ENCODE results near the gene GPSM1. TPM values are rescaled to one million over a fixed set of nuclear protein-coding genes. Genes with fewer than 3 reads are reported as not detected.

The GPSM1 gene
- total RNA-seq, 1 donor from 2014 or later: 140 TPM

DNA sequence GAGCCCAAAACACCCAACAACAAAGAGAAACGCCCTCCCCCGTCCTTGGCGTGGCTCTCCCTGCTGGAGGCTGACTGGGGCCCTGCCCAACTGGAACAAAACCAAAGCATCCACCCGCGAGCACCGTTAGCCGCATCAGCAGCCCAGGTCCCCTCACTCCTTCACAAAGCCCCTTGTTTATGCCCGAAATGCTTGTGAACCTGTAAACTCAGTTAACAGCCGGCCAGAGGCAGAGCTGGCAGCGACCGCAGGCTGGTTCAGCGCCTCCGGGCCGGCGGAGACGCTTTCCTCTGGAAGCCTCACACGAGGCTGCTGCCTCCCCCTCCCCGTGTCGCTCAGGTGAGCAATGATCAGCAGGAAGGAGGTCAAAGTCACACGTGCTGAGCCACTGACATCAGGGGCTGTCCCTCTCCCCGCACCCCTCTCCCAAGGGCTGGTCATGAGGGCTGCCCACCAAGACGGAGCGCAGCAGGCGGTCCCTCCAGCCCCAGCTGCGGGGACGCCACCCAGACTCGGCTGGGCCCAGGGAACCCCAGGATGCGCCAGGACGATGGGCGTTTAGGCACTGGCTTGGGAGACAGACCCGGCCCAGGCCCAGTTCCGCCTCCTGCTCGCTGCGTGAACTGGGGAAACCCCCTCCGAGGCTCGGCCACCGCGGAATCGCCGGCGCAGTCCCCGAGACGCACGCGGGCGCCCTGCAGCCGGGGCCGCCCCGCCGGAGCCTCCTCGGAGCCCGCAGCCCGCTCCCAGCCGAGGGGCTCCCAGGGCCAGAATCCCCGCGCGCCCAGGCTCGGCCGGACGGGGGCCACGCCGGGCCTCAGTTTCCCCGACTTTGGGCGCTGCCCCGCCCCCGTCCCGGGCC lies 72.1 kb downstream of the GPSM1 start:
- H3K4me1 Mint-ChIP-seq (ENCODE audit: low read depth, unreplicated experiment): peaks cover 3% of the 10 kb centered on the region
- H3K36me3 Mint-ChIP-seq (ENCODE audit: unreplicated experiment): no peaks in the 10 kb centered on the region
- TF ChIP-seq, protein P1, sequence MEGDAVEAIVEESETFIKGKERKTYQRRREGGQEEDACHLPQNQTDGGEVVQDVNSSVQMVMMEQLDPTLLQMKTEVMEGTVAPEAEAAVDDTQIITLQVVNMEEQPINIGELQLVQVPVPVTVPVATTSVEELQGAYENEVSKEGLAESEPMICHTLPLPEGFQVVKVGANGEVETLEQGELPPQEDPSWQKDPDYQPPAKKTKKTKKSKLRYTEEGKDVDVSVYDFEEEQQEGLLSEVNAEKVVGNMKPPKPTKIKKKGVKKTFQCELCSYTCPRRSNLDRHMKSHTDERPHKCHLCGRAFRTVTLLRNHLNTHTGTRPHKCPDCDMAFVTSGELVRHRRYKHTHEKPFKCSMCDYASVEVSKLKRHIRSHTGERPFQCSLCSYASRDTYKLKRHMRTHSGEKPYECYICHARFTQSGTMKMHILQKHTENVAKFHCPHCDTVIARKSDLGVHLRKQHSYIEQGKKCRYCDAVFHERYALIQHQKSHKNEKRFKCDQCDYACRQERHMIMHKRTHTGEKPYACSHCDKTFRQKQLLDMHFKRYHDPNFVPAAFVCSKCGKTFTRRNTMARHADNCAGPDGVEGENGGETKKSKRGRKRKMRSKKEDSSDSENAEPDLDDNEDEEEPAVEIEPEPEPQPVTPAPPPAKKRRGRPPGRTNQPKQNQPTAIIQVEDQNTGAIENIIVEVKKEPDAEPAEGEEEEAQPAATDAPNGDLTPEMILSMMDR (IDR thresholded peaks at IDR 0.05; ENCODE audit: partially characterized antibody, unreplicated experiment): no peak
- peaks cover 10% of the 10 kb centered on the region for H3K27me3 Mint-ChIP-seq (ENCODE audit: unreplicated experiment)
- DNase-seq: no peak
- peak overlapping the region; percentile 91 for H3K4me3 Mint-ChIP-seq (ENCODE audit: unreplicated experiment)
- H3K9me3 Mint-ChIP-seq (ENCODE audit: unreplicated experiment): peaks cover 5% of the 10 kb centered on the region
- peak overlapping the region; percentile 83 for H3K27ac Mint-ChIP-seq (ENCODE audit: unreplicated experiment)

DNA sequence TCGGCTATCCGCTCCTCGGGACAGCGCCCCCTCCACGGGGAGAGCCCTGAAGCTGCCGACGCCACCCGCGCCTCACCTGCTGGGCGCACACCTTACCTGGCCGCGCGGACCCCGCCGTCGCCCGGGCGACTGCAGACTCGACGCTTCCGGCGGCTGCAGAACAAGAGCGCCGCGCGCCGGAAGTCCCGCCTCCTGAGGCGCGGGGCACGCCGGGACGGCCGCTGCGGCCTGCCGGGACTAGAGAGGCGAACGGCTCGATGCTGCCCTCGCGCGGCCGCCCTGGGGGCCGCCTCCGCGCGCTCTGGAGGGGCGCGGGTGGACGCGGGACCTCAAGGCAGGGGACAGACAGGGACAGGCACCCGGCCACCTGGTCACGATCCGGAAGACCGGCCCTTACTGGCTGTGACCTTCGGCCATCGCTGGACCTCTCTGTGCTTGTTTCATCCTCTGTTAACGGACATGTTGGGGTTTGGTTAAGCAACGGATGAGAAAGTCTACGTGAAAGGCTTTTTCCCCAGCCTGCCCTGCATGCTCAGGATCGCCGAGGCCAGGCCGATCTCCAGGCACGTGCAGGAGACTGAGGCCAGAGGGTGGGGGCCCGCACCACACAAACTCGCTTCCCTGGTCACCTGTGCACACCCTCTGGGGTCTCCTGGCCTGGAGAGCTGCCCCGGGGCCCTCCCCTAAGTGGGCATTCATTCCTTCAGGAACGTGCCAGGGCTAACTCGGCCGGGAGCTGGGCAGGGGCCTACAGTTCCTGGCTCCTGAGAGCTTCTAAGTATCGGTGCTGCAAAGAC lies 72.9 kb downstream of the GPSM1 start, which contains the start of gene SNAPC4:
Gene SNAPC4 (minus strand): TSS at position 133 of the 797 bp plus-strand sequence. CDS start 1,742 bp downstream, outside the sequence.
- Mint-ChIP-seq H3K27me3 (ENCODE audit: unreplicated experiment) (peaks cover 10% of the 10 kb centered on the region), H3K9me3 (ENCODE audit: unreplicated experiment) (peaks cover 5% of the 10 kb centered on the region), H3K4me1 (ENCODE audit: low read depth, unreplicated experiment) (peaks cover 3% of the 10 kb centered on the region), H3K36me3 (ENCODE audit: unreplicated experiment) (no peaks in the 10 kb centered on the region), H3K27ac (ENCODE audit: unreplicated experiment) (peak within 1 kb of the TSS; percentile 83), H3K4me3 (ENCODE audit: unreplicated experiment) (peak within 1 kb of the TSS; percentile 91)
- peak; percentile 92 for DNase-seq
- TF ChIP-seq, protein P1 (IDR thresholded peaks at IDR 0.05; ENCODE audit: partially characterized antibody, unreplicated experiment): peak; percentile 83

DNA sequence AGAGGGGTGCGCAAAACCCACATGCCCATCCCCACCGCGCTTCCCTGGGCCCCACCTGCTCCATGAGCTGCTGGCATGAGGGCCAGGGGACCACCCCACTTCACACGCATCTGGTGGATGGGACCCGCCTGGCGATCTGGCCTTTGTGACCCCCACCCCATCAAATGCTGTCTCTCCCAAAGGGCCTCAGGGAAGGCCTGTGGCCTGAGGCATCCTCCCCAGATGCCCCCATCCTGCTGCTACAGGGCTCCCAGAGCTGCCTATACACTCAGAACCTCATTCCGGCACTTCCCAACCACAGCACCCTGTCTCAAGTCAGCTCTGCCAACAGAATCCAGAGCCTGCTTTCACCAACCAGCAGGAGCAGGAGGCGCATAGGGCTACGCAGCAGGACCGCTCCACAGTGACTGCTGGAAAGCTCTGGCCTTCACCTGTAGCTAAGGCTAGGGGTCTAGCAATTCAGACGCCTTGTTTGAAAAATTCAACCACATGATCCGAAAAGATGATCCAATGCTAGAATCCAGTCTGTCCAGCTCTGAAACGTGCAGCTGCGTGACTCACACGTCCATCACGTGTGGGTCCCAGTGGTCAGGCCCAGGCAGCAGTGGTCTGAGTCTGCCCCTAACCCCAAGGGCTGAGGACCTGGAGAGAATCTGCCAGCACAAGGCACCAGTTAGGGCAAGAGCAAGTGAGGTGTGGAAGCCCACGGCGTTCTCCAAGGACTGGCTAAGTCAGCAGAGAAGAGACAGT lies 74.0 kb downstream of the GPSM1 start:
- peaks cover 3% of the 10 kb centered on the region for H3K4me1 Mint-ChIP-seq (ENCODE audit: low read depth, unreplicated experiment)
- H3K36me3 Mint-ChIP-seq (ENCODE audit: unreplicated experiment): no peaks in the 10 kb centered on the region
- no peak for DNase-seq
- TF ChIP-seq, protein P1 (IDR thresholded peaks at IDR 0.05; ENCODE audit: partially characterized antibody, unreplicated experiment): no peak
- H3K27me3 Mint-ChIP-seq (ENCODE audit: unreplicated experiment): peaks cover 10% of the 10 kb centered on the region
- H3K9me3 Mint-ChIP-seq (ENCODE audit: unreplicated experiment): peaks cover 5% of the 10 kb centered on the region
- no peak overlapping the region for H3K4me3 Mint-ChIP-seq (ENCODE audit: unreplicated experiment)
- no peak overlapping the region for H3K27ac Mint-ChIP-seq (ENCODE audit: unreplicated experiment)

DNA sequence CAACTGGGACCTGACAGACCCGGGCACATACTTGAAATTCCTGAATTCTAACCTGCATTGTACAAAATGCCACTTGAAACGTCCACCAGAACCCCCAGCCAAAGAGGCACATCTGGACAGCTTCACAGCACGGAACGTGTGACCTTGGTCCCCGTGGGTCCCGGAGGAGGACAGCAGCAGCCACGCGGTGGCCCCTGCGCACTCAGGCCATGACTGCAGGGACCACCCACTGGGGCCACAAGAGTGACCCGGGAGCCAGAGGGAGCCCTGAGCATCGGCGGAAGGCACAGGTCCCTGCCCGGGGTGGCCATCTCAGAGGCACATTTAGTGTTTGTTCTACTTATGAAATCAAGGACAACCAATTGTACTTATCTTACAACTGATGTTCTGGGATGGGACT lies 74.7 kb downstream of the GPSM1 start:
- TF ChIP-seq, protein P1 (IDR thresholded peaks at IDR 0.05; ENCODE audit: partially characterized antibody, unreplicated experiment): no peak
- H3K36me3 Mint-ChIP-seq (ENCODE audit: unreplicated experiment): no peaks in the 10 kb centered on the region

More for the DNA sequence above, 74.7 kb downstream of the GPSM1 start:
- H3K27me3 Mint-ChIP-seq (ENCODE audit: unreplicated experiment): peaks cover 8% of the 10 kb centered on the region
- DNase-seq: no peak
- H3K9me3 Mint-ChIP-seq (ENCODE audit: unreplicated experiment): peaks cover 2% of the 10 kb centered on the region
- H3K4me3 Mint-ChIP-seq (ENCODE audit: unreplicated experiment): no peak overlapping the region
- no peak overlapping the region for H3K27ac Mint-ChIP-seq (ENCODE audit: unreplicated experiment)
- H3K4me1 Mint-ChIP-seq (ENCODE audit: low read depth, unreplicated experiment): peaks cover 3% of the 10 kb centered on the region
